GM12892 (cell line): ENCODE measurements around the gene C12orf60.

Experiments
- POLR2A ChIP-seq: IDR thresholded peaks from 2 replicates; pipeline ENCODE4 v1.6.1; 2011; ENCODE audit warnings: low read depth, low read length, control low read depth
- POLR2AphosphoS5 ChIP-seq: IDR thresholded peaks from 2 replicates; pipeline ENCODE4 v1.6.1; 2011; ENCODE audit warnings: low read depth, low read length, control low read depth
- TAF1 ChIP-seq: IDR thresholded peaks from 2 replicates; pipeline ENCODE4 v1.6.1; 2011; ENCODE audit warnings: low read depth, mild to moderate bottlenecking, control low read depth, low read length, borderline replicate concordance

DNA sequence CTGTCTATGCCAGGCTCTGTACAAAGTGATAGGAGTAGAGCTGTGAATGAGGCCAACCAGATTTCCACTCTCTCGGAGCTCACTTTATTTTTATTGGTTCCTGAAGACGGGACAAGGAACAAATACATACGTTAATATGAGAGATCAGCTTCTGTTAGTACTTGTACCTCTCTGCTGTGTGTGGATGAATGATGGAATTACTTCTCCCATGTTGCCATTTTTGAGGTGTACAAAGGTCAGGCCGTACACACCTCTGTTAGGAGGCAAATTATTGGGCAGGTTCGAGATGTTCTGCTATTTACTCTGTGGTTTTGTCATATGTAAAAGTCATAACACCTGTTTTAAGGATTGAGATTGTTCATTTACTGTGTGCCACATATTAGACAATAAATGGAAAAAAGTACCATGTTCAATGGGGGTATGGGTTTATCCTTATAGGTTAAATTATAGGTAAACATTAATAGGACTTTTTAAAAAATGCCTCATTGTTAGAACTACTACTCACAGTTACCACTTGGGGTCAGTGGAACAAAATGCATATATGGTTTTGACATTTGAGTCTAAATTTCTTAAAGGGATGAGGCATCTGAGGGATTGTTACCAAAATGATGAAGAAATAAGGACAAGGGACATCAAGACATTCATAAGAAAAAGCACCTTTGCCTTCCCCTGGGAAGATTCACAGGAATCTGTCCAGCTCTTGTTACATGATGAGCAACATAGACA is 27.1 kb upstream of the C12orf60 start:
- TF ChIP-seq POLR2A (no peak), POLR2AphosphoS5 (no peak), TAF1 (no peak)
